HepG2 (cell line): ENCODE measurements around the gene CEP97. TPM values are rescaled to one million over a fixed set of nuclear protein-coding genes. Genes with fewer than 3 reads are reported as not detected.

Experiments
- ESRRA ChIP-seq: sonication (generic); formaldehyde crosslinking; IDR thresholded peaks from 2 replicates; pipeline ENCODE4 v1.5.1; 2020; ENCODE audit warnings: mild to moderate bottlenecking, low read depth, missing genetic modification reagents
- IKZF4 ChIP-seq: sonication (generic); formaldehyde crosslinking; IDR thresholded peaks from 2 replicates; pipeline ENCODE4 v1.5.1; 2020; ENCODE audit warnings: borderline replicate concordance, mild to moderate bottlenecking, low read depth, missing genetic modification reagents; ENCODE audit errors: not compliant biosample characterization
- MAFK ChIP-seq, 2 experiments: IDR thresholded peaks in 1 of 2; conservative IDR thresholded peaks in 1 of 2; 2 replicates each; pipeline ENCODE4 v1.6.1; 2011; ENCODE audit warnings: improper control_type of control experiment in 2 of 2, low read length in 2 of 2
- NR0B2 ChIP-seq: sonication (generic); formaldehyde crosslinking; IDR thresholded peaks from 2 replicates; pipeline ENCODE4 v1.4.0; 2020; ENCODE audit warnings: mild to moderate bottlenecking, missing genetic modification reagents
- PPARG ChIP-seq: conservative IDR thresholded peaks from 2 replicates; pipeline ENCODE4 v1.6.1; 2016; ENCODE audit warnings: missing biosample characterization, missing genetic modification reagents
- RFX5 ChIP-seq: IDR thresholded peaks from 2 replicates; pipeline ENCODE4 v1.6.1; 2011; ENCODE audit warnings: low read depth, low read length, improper control_type of control experiment
- ZFP41 ChIP-seq: sonication (generic); formaldehyde crosslinking; IDR thresholded peaks from 2 replicates; pipeline ENCODE4 v1.4.0; 2020; ENCODE audit warnings: mild to moderate bottlenecking, missing genetic modification reagents, borderline replicate concordance
- ZGPAT ChIP-seq: IDR thresholded peaks from 2 replicates; pipeline ENCODE4 v1.6.1; 2016; ENCODE audit warnings: mild to moderate bottlenecking
- ZMAT5 ChIP-seq: sonication (generic); formaldehyde crosslinking; IDR thresholded peaks from 2 replicates; pipeline ENCODE4 v1.5.0; 2020; ENCODE audit warnings: mild to moderate bottlenecking, low read depth, missing genetic modification reagents, borderline replicate concordance
- ZNF138 ChIP-seq: sonication (generic); formaldehyde crosslinking; IDR thresholded peaks from 2 replicates; pipeline ENCODE4 v1.5.0; 2020; ENCODE audit warnings: mild to moderate bottlenecking, low read depth, missing genetic modification reagents
- ZNF432 ChIP-seq: sonication (generic); formaldehyde crosslinking; IDR thresholded peaks from 2 replicates; pipeline ENCODE4 v1.5.0; 2020; ENCODE audit warnings: missing genetic modification reagents, mild to moderate bottlenecking, borderline replicate concordance
- ZNF562 ChIP-seq: sonication (generic); formaldehyde crosslinking; IDR thresholded peaks from 2 replicates; pipeline ENCODE4 v1.8.0; 2022; ENCODE audit warnings: missing genetic modification reagents, borderline replicate concordance
- ZNF740 ChIP-seq: sonication (generic); formaldehyde crosslinking; IDR thresholded peaks from 2 replicates; pipeline ENCODE4 v1.4.0; 2020; ENCODE audit warnings: missing genetic modification reagents
- polyA plus RNA-seq, 8 experiments: library from polyadenylated mRNA; depleted of rRNA in 3 of 8; stranded (reverse) in 7 of 8; unstranded in 1 of 8; fragments of >200 nt; fragmentation: Illumina TruSeq in 4 of 8; extraction: Trizol in 4 of 8; gene quantifications; 2 replicates each; pipeline versions ENCODE4 v1.2.1 to v1.2.3, GENCODE V29; 2011 to 2016; ENCODE audit warnings: low read depth in 4 of 8, missing spikeins in 1 of 8, mixed read lengths in 1 of 8; ENCODE audit not compliant: insufficient read depth in 1 of 8
- total RNA-seq, 5 experiments: library from RNA; depleted of rRNA; stranded (reverse); fragments of >200 nt; fragmentation: Illumina TruSeq; extraction: Trizol; gene quantifications; 2 replicates each; pipeline ENCODE4 v1.2.3, GENCODE V29; 2016; ENCODE audit warnings: low read depth in 1 of 5
- TF ChIP-seq, protein P1 (sequence below): IDR thresholded peaks from 2 replicates; pipeline ENCODE4 v1.6.1; 2016; ENCODE audit warnings: control low read depth
- TF ChIP-seq, protein P2 (sequence below): sonication (generic); formaldehyde crosslinking; IDR thresholded peaks from 2 replicates; pipeline ENCODE4 v1.5.1; 2020; ENCODE audit warnings: mild to moderate bottlenecking, moderate library complexity, missing genetic modification reagents
- TF ChIP-seq, protein P3 (sequence below): sonication (generic); formaldehyde crosslinking; IDR thresholded peaks from 2 replicates; pipeline ENCODE4 v1.8.0; 2022; ENCODE audit warnings: mild to moderate bottlenecking, missing genetic modification reagents
- TF ChIP-seq, protein P4 (sequence below): sonication (generic); formaldehyde crosslinking; IDR thresholded peaks from 2 replicates; pipeline ENCODE4 v1.4.0; 2020; ENCODE audit warnings: missing genetic modification reagents, borderline replicate concordance

The CEP97 gene
- total and polyA plus RNA-seq, 2 of the 13 experiments (the other 11 are each of a cell fraction or from before 2014, with no cell fraction given): 0.99 to 6.5 TPM

- TF ChIP-seq NR0B2 (CRISPR knock-in tag) (no peak), ZNF138 (CRISPR knock-in tag) (no peak), ZFP41 (CRISPR knock-in tag) (no peak), ZMAT5 (no peak), ZNF432 (CRISPR knock-in tag) (no peak), MAFK (conservative IDR thresholded peaks at IDR 0.05 in 1 of 2, IDR thresholded peaks at IDR 0.05 in 1 of 2; ENCODE audit: low read length in 2 of 2) (no peak), RFX5 (no peak), PPARG (no peak), ZGPAT (CRISPR knock-in tag) (peak; percentile 61), ESRRA (CRISPR knock-in tag) (no peak), IKZF4 (CRISPR knock-in tag) (no peak), ZNF562 (CRISPR knock-in tag) (no peak), ZNF740 (CRISPR knock-in tag) (no peak)
- TF ChIP-seq, protein P1, sequence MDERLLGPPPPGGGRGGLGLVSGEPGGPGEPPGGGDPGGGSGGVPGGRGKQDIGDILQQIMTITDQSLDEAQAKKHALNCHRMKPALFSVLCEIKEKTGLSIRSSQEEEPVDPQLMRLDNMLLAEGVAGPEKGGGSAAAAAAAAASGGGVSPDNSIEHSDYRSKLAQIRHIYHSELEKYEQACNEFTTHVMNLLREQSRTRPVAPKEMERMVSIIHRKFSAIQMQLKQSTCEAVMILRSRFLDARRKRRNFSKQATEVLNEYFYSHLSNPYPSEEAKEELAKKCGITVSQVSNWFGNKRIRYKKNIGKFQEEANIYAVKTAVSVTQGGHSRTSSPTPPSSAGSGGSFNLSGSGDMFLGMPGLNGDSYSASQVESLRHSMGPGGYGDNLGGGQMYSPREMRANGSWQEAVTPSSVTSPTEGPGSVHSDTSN: no peak
- TF ChIP-seq, protein P2, sequence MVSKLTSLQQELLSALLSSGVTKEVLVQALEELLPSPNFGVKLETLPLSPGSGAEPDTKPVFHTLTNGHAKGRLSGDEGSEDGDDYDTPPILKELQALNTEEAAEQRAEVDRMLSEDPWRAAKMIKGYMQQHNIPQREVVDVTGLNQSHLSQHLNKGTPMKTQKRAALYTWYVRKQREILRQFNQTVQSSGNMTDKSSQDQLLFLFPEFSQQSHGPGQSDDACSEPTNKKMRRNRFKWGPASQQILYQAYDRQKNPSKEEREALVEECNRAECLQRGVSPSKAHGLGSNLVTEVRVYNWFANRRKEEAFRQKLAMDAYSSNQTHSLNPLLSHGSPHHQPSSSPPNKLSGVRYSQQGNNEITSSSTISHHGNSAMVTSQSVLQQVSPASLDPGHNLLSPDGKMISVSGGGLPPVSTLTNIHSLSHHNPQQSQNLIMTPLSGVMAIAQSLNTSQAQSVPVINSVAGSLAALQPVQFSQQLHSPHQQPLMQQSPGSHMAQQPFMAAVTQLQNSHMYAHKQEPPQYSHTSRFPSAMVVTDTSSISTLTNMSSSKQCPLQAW (CRISPR knock-in tag): peak; percentile 54; the same call in 1 of the 2 replicates
- TF ChIP-seq, protein P3, sequence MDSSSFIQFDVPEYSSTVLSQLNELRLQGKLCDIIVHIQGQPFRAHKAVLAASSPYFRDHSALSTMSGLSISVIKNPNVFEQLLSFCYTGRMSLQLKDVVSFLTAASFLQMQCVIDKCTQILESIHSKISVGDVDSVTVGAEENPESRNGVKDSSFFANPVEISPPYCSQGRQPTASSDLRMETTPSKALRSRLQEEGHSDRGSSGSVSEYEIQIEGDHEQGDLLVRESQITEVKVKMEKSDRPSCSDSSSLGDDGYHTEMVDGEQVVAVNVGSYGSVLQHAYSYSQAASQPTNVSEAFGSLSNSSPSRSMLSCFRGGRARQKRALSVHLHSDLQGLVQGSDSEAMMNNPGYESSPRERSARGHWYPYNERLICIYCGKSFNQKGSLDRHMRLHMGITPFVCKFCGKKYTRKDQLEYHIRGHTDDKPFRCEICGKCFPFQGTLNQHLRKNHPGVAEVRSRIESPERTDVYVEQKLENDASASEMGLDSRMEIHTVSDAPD (CRISPR knock-in tag): no peak
- TF ChIP-seq, protein P4, sequence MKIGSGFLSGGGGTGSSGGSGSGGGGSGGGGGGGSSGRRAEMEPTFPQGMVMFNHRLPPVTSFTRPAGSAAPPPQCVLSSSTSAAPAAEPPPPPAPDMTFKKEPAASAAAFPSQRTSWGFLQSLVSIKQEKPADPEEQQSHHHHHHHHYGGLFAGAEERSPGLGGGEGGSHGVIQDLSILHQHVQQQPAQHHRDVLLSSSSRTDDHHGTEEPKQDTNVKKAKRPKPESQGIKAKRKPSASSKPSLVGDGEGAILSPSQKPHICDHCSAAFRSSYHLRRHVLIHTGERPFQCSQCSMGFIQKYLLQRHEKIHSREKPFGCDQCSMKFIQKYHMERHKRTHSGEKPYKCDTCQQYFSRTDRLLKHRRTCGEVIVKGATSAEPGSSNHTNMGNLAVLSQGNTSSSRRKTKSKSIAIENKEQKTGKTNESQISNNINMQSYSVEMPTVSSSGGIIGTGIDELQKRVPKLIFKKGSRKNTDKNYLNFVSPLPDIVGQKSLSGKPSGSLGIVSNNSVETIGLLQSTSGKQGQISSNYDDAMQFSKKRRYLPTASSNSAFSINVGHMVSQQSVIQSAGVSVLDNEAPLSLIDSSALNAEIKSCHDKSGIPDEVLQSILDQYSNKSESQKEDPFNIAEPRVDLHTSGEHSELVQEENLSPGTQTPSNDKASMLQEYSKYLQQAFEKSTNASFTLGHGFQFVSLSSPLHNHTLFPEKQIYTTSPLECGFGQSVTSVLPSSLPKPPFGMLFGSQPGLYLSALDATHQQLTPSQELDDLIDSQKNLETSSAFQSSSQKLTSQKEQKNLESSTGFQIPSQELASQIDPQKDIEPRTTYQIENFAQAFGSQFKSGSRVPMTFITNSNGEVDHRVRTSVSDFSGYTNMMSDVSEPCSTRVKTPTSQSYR: no peak
Observed at GRCh38 chr3:101724329-101725193, at the start of gene CEP97 (continued).
